ENCODE data around the gene AMDHD2. TPM values are rescaled to one million over a fixed set of nuclear protein-coding genes. Genes with fewer than 3 reads are reported as not detected.

The AMDHD2 gene
- total and polyA plus RNA-seq, 7 donors = 21.0 to 39.4 (median 24.3) TPM

GRCh38 chr16:2482249-2482648 is 37.9 kb upstream of the AMDHD2 start:
- Histone ChIP-seq H3K9me3 (no peaks in the 10 kb centered on the region), H3K27ac (peak overlapping the region; percentile 83 to 91 (median 84)), H3K36me3 (no peaks in the 10 kb centered on the region), H3K27me3 (no peaks in the 10 kb centered on the region), H3K4me3 (peak overlapping the region in 3 of 4 donors; percentile 36 to 41 (median 40)), H3K4me1 (peaks cover 0 to 30% (median 26%) of the 10 kb centered on the region in 4 donors)
- no peak for DNase-seq
- 79 to 80% methylated on average over 13 of the region's 13 CpGs for WGBS, 2 donors
- intact Hi-C loops (cut with DNase I) = loop anchor here (5.0 kb wide), 1 partner anchor 55 kb away; the partner anchor contains the start of gene CCNF
- TF ChIP-seq POLR2A (IDR thresholded peaks at IDR 0.05) (no peak), EP300 (IDR thresholded peaks at IDR 0.05) (no peak), POLR2AphosphoS5 (IDR thresholded peaks at IDR 0.05) (no peak)
- TF ChIP-seq, protein P1, sequence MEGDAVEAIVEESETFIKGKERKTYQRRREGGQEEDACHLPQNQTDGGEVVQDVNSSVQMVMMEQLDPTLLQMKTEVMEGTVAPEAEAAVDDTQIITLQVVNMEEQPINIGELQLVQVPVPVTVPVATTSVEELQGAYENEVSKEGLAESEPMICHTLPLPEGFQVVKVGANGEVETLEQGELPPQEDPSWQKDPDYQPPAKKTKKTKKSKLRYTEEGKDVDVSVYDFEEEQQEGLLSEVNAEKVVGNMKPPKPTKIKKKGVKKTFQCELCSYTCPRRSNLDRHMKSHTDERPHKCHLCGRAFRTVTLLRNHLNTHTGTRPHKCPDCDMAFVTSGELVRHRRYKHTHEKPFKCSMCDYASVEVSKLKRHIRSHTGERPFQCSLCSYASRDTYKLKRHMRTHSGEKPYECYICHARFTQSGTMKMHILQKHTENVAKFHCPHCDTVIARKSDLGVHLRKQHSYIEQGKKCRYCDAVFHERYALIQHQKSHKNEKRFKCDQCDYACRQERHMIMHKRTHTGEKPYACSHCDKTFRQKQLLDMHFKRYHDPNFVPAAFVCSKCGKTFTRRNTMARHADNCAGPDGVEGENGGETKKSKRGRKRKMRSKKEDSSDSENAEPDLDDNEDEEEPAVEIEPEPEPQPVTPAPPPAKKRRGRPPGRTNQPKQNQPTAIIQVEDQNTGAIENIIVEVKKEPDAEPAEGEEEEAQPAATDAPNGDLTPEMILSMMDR (IDR thresholded peaks at IDR 0.05) = no peak

DNA sequence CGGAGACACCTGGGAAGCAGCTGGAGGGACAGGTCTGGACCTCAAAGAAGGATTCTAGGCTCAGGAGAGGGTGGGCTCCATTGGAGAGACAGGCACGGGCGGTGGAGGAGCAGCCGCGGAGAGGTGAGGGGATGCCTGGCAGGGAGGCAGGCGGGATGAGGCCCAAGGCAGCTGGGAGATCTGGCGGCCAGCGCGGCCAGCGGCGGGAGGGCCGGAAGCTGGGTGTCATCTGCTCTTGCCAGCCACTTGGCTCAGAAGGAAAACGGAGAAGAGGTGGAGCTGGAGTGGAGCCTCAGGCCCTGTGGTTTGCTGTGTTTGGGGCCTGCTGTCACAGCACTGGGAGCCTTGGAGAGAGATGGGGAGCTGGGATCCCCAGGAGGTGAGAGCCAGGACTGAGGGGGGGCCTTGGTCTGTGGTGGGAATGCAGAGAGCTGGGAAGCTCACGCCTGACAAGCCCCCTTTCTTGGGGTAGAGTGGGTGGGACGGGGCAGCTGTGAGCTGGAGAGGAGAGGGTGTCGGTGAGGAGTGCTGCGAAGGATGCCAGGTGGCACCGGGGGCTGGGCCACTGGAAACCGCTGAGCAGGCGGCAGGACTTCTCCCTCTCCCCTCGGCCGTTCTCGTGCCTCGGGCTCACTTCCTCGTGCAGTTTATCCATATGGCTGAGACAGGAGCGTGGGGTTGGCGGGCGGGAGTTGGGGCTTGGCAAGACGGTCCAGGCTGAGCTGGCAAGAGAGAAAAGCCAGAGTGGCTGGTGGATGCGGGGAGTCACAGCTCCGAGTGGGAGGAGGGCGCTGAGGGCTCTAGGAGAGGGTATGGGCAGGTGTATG is 37.2 kb upstream of the AMDHD2 start:
- Histone ChIP-seq H3K36me3 (no peaks in the 10 kb centered on the region), H3K4me1 (peaks cover 0 to 30% (median 26%) of the 10 kb centered on the region in 4 donors), H3K4me3 (peak overlapping the region in 3 of 4 donors; percentile 36 to 41 (median 40)), H3K9me3 (no peaks in the 10 kb centered on the region), H3K27ac (peak overlapping the region; percentile 83 to 91 (median 84)), H3K27me3 (no peaks in the 10 kb centered on the region)
- intact Hi-C loops (cut with DNase I) = loop anchor here (5.0 kb wide), 1 partner anchor 56 kb away; the partner anchor contains the start of gene CCNF
- 69 to 82% methylated on average over 32 of the region's 32 CpGs for WGBS, 2 donors
- peak; percentile 29 to 66 (median 46) for TF ChIP-seq POLR2AphosphoS5 (IDR thresholded peaks at IDR 0.05)
- TF ChIP-seq, protein P1 (IDR thresholded peaks at IDR 0.05) = no peak
- DNase-seq = peak; percentile 93

GRCh38 chr16:2483939-2484897 is 36.0 kb upstream of the AMDHD2 start:
- H3K36me3 ChIP-seq = no peaks in the 10 kb centered on the region
- intact Hi-C loops (cut with DNase I) = loop anchor here (5.0 kb wide), 1 partner anchor 57 kb away; the partner anchor contains the start of gene CCNF
- 91 to 92% methylated on average over 16 of the region's 16 CpGs for WGBS, 2 donors
- H3K4me3 ChIP-seq = peak overlapping the region in 1 of 4 donors; percentile 41
- DNase-seq = no peak
- peak overlapping the region; percentile 83 to 91 (median 84) for H3K27ac ChIP-seq
- peaks cover 0 to 30% (median 26%) of the 10 kb centered on the region in 4 donors for H3K4me1 ChIP-seq
- H3K9me3 ChIP-seq = no peaks in the 10 kb centered on the region
- no peak for TF ChIP-seq POLR2AphosphoS5 (IDR thresholded peaks at IDR 0.05)
- TF ChIP-seq, protein P1 (IDR thresholded peaks at IDR 0.05) = no peak
- TF ChIP-seq EP300 (IDR thresholded peaks at IDR 0.05) = no peak
- TF ChIP-seq POLR2A (IDR thresholded peaks at IDR 0.05) = no peak
- H3K27me3 ChIP-seq = no peaks in the 10 kb centered on the region

DNA sequence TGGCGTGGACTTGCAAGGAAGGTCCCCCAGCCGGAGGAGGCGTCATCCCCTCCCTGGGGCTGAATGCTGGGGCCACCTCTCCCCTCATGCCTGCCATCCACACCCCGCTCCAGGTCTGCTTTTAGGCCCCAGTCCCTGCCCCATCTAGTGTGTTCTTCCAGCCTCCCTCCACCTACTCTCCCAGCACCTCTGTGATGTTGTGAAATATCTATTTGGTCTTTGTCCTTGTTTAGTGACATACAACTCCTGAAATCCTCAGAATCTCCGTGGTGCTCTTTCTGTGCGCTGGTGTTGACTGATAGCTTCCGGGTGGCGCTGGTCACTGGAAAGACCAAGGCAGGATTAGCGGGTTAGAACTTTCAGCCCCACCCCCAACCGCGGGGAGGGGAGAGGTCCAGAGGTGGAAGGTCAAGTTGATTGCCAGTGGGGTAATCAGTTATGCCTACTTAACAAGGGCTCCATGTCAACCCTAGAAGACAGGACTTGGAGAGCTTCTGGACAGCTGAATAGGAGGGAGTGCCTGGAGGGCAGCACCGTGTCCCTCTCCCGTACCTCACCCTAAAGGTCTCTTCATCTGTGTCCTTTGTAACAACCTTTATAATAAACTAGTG is 35.2 kb upstream of the AMDHD2 start:
- H3K36me3 ChIP-seq = peaks cover 0 to under 1% (median 0%) of the 10 kb centered on the region in 4 donors
- no peaks in the 10 kb centered on the region for H3K27me3 ChIP-seq
- intact Hi-C loops (cut with DNase I) = loop anchor here (5.0 kb wide), 1 partner anchor 58 kb away; the partner anchor contains the start of gene CCNF
- peaks cover 0 to 30% (median 26%) of the 10 kb centered on the region in 4 donors for H3K4me1 ChIP-seq
- no peak overlapping the region for H3K27ac ChIP-seq
- TF ChIP-seq POLR2A (IDR thresholded peaks at IDR 0.05) = no peak
- no peak for TF ChIP-seq EP300 (IDR thresholded peaks at IDR 0.05)
- TF ChIP-seq POLR2AphosphoS5 (IDR thresholded peaks at IDR 0.05) = no peak
- TF ChIP-seq, protein P1 (IDR thresholded peaks at IDR 0.05) = no peak
- no peak for DNase-seq
- no peak overlapping the region for H3K4me3 ChIP-seq
- no peaks in the 10 kb centered on the region for H3K9me3 ChIP-seq
- WGBS, 2 donors = 86 to 89% methylated on average over 13 of the region's 13 CpGs

All from sigmoid colon (tissue), 7 donors.